Lower lobe of right lung (tissue), 2 donors: Measurements from ENCODE around the gene KLHL25. TPM values are rescaled to one million over a fixed set of nuclear protein-coding genes. Genes with fewer than 3 reads are reported as not detected.

Source experiments
- ATAC-seq, 2 donors: fragments of 200-7000 bp; cut with Tn5 transposase; one replicate each; pipeline ENCODE4 v1.9.1; 2020 to 2022; ENCODE audit warnings: mild to moderate bottlenecking in 2 of 2, moderate library complexity in 2 of 2
- DNase-seq: peaks from one replicate; pipeline ENCODE4 v3.0.0-alpha.2; 2020
- H3K27ac ChIP-seq: fragments of 200-600 bp; one replicate; pipeline ENCODE4 v1.8.0; 2022
- H3K27me3 ChIP-seq: fragments of 200-600 bp; one replicate; pipeline ENCODE4 v1.8.0; 2022; ENCODE audit warnings: low read depth
- H3K36me3 ChIP-seq: fragments of 200-600 bp; one replicate; pipeline ENCODE4 v1.8.0; 2022; ENCODE audit warnings: mild to moderate bottlenecking
- H3K4me1 ChIP-seq: fragments of 200-600 bp; one replicate; pipeline ENCODE4 v1.8.0; 2022
- H3K4me3 ChIP-seq: fragments of 200-600 bp; one replicate; pipeline ENCODE4 v1.8.0; 2022; ENCODE audit warnings: mild to moderate bottlenecking
- H3K9me3 ChIP-seq: fragments of 200-600 bp; one replicate; pipeline ENCODE4 v1.8.0; 2022
- intact Hi-C: fragments of 100-400 bp; cut with DNase I; formaldehyde crosslinking; loops from one replicate; pipeline ENCODE4 v1.11.0; 2022
- total RNA-seq: library from RNA; stranded (reverse); fragmentation: NEBNext Ultra II Directional; extraction: Animal tissue kit (Norgen Biotek cat#: 25700); gene quantifications from one replicate; pipeline ENCODE4 v1.2.1, GENCODE V29; 2021
- TF ChIP-seq, protein P1 (sequence below): fragments of 200-600 bp; IDR thresholded peaks from one replicate; pipeline ENCODE4 v1.8.0; 2022; ENCODE audit warnings: antibody characterized with exemption, mild to moderate bottlenecking
- donor health status: DM: no; HTN: yes; CAD: no; lungs with severe emphysema.

The KLHL25 gene
- total RNA-seq, 1 donor from 2014 or later: 3.0 TPM

DNA sequence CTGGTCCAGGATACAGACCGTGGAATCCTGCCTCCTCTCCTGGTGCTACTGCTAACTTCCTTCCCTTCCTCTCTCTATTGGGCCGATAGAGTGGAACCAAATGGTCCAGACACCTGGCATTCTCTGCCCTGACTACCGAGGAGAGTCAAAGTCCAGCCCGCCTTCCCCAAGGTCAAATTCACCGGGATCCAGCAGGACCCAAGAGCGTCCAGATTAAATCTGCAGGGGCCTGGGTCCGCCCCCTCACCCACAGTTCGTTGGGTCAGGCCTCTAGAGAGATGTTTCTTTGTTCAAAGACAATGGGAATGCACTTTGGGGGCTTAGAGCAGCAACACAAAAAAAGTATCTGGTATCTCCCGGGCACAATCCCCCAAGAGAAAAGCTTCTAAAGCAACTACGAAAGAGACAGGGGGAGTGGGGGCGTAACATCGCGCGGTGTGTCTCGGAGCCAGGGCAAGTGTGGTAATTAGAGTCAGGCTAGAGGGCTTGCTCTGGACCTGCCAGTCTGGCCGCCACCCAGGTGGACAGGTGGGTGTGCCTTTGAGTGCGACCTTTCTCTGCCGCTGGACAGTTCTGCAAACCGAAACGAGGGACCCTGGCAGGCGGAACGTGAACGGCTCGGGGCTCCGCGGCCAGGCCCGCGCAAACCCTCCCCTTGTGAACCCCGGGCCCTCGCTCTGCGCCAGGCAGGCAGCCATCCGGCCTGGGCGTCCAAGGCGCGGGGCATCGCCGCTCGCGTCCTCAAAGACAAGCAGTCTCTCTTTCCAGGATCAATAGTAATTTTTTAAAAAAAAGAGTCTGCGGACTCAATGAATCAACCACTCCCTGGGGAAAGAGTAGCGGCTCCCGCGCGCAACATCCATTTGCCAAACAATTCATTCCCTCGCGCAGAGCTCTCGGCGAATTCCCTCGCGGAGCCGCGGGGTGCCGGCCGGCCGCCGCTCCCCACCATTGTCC lies 806 bp downstream of the KLHL25 start:
- intact Hi-C loops: no loop called here

DNA sequence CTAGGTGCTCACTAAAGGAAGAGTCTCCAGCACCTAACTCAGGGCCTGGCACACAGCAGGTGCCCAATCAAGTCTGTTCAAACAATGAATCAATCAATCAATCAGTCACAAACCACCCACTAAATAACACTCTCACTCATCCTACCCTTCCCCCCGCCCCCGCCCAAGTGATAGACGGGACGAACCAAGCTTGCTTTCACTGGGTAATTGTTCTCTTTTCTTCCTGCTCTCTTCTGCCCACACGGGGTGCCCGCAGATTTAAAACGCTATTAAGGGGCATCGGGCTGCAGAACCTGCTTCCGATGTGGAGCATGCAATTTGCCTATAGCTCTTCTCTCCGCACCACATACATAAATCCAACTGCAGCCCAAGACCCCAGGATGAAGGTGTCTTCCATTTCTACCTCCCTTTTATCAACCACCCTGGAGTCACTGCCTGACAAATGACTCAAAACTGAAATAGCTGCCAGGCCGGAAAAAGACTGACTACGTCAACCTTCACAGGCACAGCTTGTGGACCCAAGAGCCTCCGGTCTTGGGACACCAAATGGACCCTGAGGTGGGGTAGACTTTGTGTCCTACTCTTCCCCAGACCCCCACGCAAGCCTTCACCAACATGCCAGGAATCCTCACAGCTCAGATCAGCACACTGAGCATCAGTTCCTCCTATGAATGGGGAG lies 1.7 kb downstream of the KLHL25 start:
- DNase-seq (no peak), ATAC-seq (no peak)
- Histone ChIP-seq H3K4me1 (peaks cover 26% of the 10 kb centered on the region), H3K27ac (no peak overlapping the region), H3K36me3 (no peaks in the 10 kb centered on the region), H3K9me3 (no peaks in the 10 kb centered on the region), H3K4me3 (peak overlapping the region; percentile 90), H3K27me3 (no peaks in the 10 kb centered on the region)
- intact Hi-C loops: no loop called here
- TF ChIP-seq, protein P1, sequence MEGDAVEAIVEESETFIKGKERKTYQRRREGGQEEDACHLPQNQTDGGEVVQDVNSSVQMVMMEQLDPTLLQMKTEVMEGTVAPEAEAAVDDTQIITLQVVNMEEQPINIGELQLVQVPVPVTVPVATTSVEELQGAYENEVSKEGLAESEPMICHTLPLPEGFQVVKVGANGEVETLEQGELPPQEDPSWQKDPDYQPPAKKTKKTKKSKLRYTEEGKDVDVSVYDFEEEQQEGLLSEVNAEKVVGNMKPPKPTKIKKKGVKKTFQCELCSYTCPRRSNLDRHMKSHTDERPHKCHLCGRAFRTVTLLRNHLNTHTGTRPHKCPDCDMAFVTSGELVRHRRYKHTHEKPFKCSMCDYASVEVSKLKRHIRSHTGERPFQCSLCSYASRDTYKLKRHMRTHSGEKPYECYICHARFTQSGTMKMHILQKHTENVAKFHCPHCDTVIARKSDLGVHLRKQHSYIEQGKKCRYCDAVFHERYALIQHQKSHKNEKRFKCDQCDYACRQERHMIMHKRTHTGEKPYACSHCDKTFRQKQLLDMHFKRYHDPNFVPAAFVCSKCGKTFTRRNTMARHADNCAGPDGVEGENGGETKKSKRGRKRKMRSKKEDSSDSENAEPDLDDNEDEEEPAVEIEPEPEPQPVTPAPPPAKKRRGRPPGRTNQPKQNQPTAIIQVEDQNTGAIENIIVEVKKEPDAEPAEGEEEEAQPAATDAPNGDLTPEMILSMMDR: no peak

More for the DNA sequence above, 806 bp downstream of the KLHL25 start:
- Histone ChIP-seq H3K4me3 (peak overlapping the region; percentile 90), H3K36me3 (no peaks in the 10 kb centered on the region), H3K4me1 (peaks cover 26% of the 10 kb centered on the region), H3K27me3 (no peaks in the 10 kb centered on the region), H3K27ac (peak overlapping the region; percentile 86), H3K9me3 (no peaks in the 10 kb centered on the region)
- TF ChIP-seq, protein P1: no peak
- peak; percentile 64 for DNase-seq
- ATAC-seq: peak; percentile 55 to 71

DNA sequence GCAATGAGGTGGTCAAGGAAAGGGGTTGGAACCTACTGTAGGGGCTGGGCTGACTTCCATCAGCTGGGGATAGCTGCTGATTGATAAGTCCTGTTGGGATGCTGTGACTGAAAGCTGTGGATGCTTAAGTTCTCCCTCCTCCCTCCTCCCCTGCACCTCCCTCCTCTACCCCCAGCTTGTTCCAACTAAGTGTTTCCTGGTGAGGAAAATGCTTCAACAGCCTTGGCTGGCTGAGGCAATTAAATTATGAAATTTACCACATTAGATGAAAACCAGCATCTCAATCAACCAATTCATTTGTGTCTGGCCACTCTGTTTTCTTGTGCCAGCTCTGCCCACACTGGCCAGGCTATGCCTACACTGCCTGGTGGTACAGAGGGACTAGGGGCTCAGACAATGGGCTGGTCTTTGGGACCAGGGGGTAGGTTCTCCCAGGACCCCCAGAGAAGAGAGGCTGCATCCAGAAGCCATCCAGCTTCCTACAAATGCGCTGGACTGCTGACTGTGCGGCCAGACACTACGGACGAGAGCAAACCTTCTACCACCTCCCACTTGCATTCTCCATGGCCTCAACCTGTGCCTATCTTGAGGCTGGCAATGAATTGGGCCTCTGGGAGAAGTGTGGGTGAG lies 2.5 kb downstream of the KLHL25 start:
- ATAC-seq (no peak), DNase-seq (no peak)
- TF ChIP-seq, protein P1: no peak
- H3K36me3 ChIP-seq: no peaks in the 10 kb centered on the region
- H3K9me3 ChIP-seq: no peaks in the 10 kb centered on the region
- H3K27ac ChIP-seq: no peak overlapping the region
- H3K4me1 ChIP-seq: peaks cover 26% of the 10 kb centered on the region
- no peaks in the 10 kb centered on the region for H3K27me3 ChIP-seq
- intact Hi-C loops: no loop called here
- H3K4me3 ChIP-seq: no peak overlapping the region

DNA sequence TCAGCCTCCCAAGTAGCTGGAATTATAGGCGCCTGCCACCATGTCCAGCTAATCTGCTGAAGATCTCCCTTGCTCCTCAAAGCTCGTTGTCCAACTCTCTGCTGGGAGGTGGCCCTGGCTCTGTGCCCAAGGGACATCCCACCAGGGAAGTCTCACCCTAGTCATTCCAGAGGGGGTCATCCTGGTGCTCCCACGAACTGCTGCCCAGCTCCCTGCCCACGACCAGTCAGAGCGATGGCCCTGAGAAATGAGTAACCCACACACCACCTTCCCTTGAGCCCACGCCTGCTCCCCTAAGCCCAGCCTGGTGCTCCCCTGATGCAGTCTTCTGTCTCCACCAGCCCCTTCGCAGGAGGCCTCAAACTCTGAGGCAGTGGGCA lies 5.2 kb downstream of the KLHL25 start:
- Histone ChIP-seq H3K4me3 (no peak overlapping the region), H3K9me3 (no peaks in the 10 kb centered on the region), H3K36me3 (no peaks in the 10 kb centered on the region), H3K4me1 (peaks cover 39% of the 10 kb centered on the region), H3K27ac (no peak overlapping the region), H3K27me3 (no peaks in the 10 kb centered on the region)
- intact Hi-C loops: no loop called here
- DNase-seq (no peak), ATAC-seq (no peak)
- TF ChIP-seq, protein P1: no peak

DNA sequence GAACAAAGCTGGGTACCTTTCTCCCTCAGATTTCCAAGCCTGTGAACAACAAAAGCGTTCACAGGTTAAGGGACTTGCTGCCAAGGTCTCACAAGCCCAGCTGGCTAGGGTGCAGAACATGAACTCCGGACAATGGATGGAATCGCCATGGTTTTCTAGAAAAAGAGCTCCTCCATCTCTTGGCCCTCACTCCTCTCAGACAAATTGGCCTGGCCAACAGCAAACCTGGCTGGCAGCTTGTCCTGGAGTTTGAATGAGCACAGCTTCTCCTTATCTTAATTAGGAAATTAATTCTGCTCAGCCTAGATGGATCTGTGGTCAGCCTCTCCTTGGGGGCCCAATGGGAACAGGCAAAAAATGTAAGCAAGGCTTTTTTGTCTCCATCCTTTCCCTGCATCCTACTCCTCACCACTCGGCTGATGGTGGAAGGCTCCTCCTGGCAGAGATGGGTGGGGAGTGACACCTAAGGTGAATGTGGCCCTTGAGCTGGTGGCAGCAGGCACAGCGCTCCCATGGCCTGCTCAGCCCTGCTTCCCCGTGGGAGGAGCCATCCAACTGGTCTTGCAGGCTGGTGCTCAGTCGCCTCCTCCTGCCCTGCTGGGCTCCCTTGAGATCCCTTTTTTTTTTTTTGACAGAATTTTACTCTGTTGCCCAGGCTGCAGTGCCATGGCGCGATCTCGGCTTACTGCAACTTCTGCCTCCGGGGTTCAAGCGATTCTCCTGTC lies 5.8 kb downstream of the KLHL25 start:
- ATAC-seq (peak; percentile 70 to 80), DNase-seq (peak; percentile 72)
- intact Hi-C loops: no loop called here
- Histone ChIP-seq H3K36me3 (no peaks in the 10 kb centered on the region), H3K4me1 (peaks cover 39% of the 10 kb centered on the region), H3K9me3 (no peaks in the 10 kb centered on the region), H3K27me3 (no peaks in the 10 kb centered on the region), H3K27ac (no peak overlapping the region), H3K4me3 (no peak overlapping the region)
- TF ChIP-seq, protein P1: no peak
